GM18873 (cell line): Measurements from ENCODE around the gene DMRT2.

Experiments used
- ATAC-seq: cut with Tn5 transposase; IDR thresholded peaks from one replicate; pipeline ENCODE4 v1.9.1; 2021; ENCODE audit warnings: mild to moderate bottlenecking, moderate library complexity, moderate number of reproducible peaks; ENCODE audit not compliant: unreplicated experiment, low FRiP score

DMRT2 gene

GRCh38 chr9:1046639-1047572 is 3.3 kb upstream of the DMRT2 start:
- ATAC-seq: no peak

GRCh38 chr9:1047591-1048230 is 2.4 kb upstream of the DMRT2 start:
- no peak for ATAC-seq

- ATAC-seq: no peak
These were observed 1.9 kb upstream of the DMRT2 start for GRCh38 chr9:1048231-1048619.

GRCh38 chr9:1048811-1049210 is 1.3 kb upstream of the DMRT2 start:
- ATAC-seq: no peak

GRCh38 chr9:1049641-1050040 is 516 bp upstream of the DMRT2 start:
- ATAC-seq: no peak

GRCh38 chr9:1051210-1051583 is 1.0 kb downstream of the DMRT2 start:
- no peak for ATAC-seq

GRCh38 chr9:1051584-1052275 is 1.6 kb downstream of the DMRT2 start:
- ATAC-seq: no peak

- no peak for ATAC-seq
These were observed 2.5 kb downstream of the DMRT2 start for GRCh38 chr9:1052365-1053281.

GRCh38 chr9:1053282-1053621 is 3.1 kb downstream of the DMRT2 start:
- ATAC-seq: no peak

GRCh38 chr9:1053986-1054425 is 3.8 kb downstream of the DMRT2 start:
- ATAC-seq: no peak

- no peak for ATAC-seq
These were observed 5.0 kb downstream of the DMRT2 start for GRCh38 chr9:1055166-1055565.

- ATAC-seq: no peak
These were observed 7.8 kb downstream of the DMRT2 start for GRCh38 chr9:1057910-1058309.

GRCh38 chr9:1058826-1059487 is 8.8 kb downstream of the DMRT2 start:
- no peak for ATAC-seq

- ATAC-seq: no peak
These were observed 15.0 kb downstream of the DMRT2 start for GRCh38 chr9:1065130-1065529.

GRCh38 chr9:1070692-1071091 is 20.5 kb downstream of the DMRT2 start:
- ATAC-seq: no peak

- no peak for ATAC-seq
These were observed 21.6 kb downstream of the DMRT2 start for GRCh38 chr9:1071730-1072129.

GRCh38 chr9:1073497-1073896 is 23.3 kb downstream of the DMRT2 start:
- ATAC-seq: no peak

GRCh38 chr9:1077616-1078015 is 27.5 kb downstream of the DMRT2 start:
- no peak for ATAC-seq

- ATAC-seq: no peak
These were observed 33.3 kb downstream of the DMRT2 start for GRCh38 chr9:1083325-1083913.
